Cerebellar cortex (tissue), 1 donor: ENCODE results near the gene SLC13A5.
"Not testable (repeated sequence)": the region's sequence is repeated elsewhere in the genome, so short reads cannot be mapped to it uniquely, and the experiment has no call there.

ENCODE experiments used
- DNase-seq: peaks from one replicate; pipeline ENCODE4 v3.0.0-alpha.2; 2015; ENCODE audit warnings: low spot score

The SLC13A5 gene

DNA sequence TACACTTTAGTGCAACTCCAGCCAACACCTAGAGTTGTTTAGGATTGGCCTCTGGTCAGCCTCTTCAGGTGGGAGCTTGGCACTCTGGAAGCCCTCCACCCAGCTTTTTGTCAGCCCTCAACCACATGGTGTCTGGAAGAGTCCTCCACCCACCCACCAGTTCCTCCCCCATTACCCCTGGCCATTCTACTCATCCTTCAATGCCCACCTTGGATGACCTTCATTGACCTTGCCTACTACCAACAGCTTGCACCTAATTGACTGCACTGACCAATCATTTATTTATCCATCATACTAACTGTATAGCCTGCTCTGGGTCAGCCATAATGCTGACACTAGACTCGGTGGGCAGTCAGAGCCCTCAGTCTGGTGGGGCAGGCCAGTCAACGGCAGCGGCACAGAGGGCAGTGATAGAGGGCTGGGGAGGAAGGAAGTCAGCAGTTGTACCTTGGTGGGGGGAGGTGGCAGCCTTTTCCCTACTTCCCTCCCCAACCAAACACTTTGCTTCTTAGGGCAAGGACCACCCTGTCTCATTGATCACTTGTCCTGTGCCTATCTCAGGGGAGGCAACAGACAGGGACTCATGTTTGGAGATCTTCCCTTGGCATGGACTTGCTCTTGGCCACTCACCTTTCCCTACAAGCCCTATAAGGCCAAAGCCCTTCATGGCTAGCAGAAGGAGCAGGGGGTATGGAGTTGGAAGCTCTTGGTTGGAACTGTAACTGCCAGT, 29.3 kb downstream of the SLC13A5 start:
- no peak for DNase-seq

DNA sequence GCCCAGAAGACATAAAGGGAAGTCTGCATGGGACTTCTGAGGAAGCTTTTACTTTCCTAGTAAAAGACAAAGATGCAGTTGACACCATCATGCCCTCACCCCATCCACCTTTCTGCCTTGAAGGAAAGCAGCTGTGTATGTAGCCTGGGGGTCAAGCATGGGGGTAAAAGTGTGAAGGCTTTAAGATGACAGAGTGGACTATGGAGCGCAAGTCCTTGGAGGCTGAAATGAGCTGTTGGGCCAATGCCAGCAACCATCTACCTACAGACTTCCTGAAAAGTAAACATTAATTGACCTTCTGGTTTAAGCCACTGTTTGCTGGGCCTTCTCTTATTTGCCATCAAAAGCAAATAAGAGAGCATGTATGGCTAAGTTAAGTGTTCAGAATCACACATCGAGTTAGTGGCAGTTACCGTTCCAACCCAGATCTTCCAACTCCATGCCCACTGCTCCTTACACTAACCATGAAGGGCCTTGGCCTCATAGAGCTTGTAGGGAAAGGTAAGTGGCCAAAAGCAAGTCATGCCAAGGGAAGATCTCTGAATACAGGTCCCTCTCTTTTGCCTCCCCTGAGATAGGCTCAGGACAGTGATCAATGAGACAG, 30.0 kb downstream of the SLC13A5 start:
- no peak for DNase-seq

DNA sequence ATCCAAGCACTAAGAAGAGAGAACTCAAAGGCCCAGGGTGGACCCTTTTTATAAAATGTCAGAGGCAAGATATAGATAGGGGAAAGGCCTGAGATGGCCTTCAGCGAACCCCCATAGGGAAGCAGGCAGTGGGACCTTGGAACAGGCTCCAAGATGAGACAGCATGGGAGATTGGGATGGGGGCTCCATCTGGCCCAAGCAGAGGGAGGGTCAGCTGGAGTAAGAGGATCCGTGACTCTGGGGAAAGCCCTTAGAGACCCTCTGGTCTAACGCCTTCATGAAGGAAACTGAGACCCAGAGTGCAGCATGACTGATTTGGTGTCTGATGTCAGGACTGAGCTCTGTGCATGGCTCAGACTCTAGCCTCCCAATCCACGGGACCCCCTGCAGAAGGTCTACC, 30.8 kb downstream of the SLC13A5 start:
- no peak for DNase-seq

DNA sequence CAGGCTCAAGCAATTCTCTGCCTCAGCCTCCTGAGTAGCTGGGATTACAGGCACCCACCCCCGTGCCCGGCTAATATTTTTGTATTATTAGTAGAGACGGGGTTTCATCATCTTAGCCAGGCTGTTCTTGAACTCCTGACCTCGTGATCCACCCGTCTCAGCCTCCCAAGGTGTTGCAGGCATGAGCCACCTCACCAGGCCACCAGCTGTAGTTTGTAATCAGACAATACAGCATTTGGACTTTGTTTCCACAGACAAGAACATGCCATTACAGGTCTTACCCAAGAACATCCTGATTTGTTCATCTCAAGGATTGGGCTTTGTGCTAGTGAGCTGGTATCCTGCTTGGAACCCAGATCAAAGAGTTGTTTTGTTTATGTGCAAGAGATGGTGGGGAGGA, 31.5 kb downstream of the SLC13A5 start:
- DNase-seq = no peak

DNA sequence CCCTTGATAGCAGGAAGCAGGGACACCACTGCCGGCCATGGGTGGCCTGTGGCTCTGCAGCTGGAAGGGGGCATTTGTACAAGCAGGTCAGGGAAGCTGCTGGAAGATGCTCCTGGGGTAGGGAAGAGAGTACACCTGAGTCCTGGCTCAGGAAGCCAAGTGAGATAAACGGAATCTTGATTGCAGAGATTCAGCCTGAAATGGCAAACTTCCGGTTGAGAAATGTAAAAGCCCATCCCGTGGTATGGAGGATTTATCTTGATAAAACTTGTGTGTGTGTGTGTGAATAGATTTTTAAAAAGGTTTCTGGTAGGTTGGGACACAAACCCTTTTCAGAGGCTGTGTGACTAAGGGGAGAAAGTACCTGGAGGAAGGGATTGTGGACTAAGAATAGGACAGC, 32.0 kb downstream of the SLC13A5 start:
- no peak for DNase-seq

- no peak for DNase-seq
These were observed 33.9 kb downstream of the SLC13A5 start for GRCh38 chr17:6679241-6679640.

- no peak for DNase-seq
These were observed 35.2 kb downstream of the SLC13A5 start for GRCh38 chr17:6677946-6678345.

DNA sequence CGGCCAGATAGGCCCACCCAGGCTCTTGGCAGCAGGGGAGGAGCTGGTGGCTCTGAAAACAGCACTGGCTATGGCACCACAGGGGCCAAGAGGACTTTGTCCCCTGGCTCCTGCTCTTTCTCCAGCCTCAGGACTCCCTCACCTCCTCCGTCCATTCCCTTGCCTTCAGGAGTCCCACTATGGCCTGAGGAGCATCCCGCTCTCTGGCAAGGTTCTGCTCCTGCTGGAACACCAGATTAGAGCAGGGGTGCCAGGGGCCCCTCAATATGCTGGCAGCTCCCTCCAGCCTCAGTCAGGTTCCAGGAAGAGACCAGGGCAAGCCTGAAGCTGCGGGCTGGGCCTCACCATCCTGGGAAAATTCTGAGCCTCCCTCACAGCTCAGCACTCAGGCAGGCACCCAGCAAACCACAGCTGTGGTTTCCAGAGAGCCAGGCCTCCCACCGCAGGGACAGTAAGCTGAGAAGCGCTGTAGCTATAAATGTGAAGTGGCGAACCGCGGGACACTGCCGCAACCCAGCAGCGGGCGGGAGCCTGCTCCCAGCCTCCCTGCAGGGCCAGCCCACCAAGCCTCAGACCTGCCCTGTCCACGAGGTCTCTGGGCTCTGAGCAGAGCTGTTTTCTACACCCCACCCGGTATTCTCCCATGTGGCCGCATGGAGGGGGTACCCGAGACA, 35.9 kb downstream of the SLC13A5 start:
- no peak for DNase-seq

GRCh38 chr17:6676802-6677157, 36.4 kb downstream of the SLC13A5 start:
- no peak for DNase-seq

DNA sequence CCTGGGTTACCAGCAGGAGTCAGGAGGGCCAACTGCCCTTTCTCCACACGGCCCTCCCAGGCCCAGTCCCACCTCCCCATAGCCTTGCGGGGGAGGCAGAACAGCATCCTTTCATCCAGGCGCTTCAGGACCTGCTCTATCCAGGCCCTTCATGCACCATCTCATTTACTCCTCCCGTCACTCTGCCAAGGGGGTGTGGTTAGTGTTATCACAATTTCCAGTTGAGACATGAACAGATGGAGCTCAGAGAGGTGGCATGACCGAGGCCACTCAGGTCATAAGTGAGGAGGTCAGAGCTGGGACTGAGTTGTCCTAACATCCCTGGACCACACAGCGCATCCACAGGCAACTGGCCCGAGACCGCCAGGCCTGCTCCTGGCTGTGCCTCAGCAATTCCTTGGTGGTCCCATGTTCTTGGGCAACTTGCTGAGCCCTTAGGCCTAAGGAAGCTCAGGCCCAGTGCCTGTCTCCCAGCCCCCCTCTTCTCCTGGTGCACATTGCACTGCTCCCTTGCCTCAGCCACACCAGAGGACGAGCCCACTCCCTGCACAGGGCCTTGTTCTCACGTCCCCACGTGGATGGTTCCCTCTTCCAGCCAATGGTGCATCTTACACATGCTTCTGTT, 37.9 kb downstream of the SLC13A5 start:
- no peak for DNase-seq

DNA sequence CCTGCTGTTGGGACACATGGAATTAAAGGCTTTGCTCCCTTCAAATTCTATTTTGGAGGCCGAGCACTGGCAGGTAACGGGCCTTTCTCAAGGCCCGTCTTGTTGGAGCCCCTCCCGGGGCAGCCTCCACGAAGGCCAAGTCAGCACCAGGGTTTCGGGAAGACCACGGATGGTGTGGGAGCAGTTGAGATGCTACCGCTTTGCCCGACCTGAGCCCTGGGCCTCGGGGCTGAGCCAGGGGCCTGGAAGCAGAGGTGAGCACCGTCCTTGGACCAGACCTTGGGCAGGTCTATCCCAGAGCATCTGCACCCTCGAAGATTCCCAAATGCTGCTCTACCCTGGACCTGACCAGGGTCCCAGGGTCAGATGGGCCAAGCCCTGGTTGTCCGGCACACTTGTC, 38.6 kb downstream of the SLC13A5 start:
- DNase-seq = no peak

- DNase-seq = no peak
These were observed 41.7 kb downstream of the SLC13A5 start for GRCh38 chr17:6671431-6671830.

- no peak for DNase-seq
These were observed 42.2 kb downstream of the SLC13A5 start for GRCh38 chr17:6670999-6671398.

- DNase-seq = no peak
These were observed 42.6 kb downstream of the SLC13A5 start for GRCh38 chr17:6670571-6670970.

DNA sequence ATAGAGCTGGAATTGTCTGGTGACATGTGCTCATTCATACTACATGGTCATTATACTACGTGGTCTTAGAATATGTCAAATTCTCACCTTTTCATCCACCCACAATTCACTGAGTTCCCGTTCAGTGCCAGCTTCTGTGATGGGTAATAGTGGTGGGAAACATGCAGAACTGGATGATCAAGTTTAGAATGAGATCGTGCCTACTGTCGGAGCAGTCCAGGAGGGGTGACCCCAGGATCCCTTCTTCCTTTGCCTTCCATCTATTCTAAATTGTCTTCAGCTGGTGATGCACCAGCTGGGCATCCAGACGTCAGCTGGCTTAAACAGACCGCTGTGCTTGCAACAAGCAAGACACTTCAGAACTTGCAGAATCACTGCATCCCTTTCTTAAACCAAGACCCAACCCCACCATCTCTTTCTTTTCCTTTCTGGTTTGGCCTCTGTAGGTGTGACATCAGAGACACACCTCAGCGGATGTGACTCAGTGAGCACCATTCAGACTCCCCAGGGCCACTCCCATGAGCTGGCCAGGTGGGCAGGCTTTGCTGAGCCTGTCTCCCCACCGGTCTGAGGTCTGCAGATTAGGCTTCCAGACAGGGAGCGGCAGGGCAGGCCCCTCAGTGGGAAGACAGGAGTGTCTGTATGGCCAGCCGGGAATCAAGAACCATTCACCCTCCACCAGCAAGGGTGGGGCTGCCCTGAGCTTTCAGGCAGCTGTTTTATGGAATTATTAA, 43.5 kb downstream of the SLC13A5 start:
- DNase-seq = no peak

GRCh38 chr17:6668727-6669425, 44.3 kb downstream of the SLC13A5 start:
- no peak for DNase-seq

DNA sequence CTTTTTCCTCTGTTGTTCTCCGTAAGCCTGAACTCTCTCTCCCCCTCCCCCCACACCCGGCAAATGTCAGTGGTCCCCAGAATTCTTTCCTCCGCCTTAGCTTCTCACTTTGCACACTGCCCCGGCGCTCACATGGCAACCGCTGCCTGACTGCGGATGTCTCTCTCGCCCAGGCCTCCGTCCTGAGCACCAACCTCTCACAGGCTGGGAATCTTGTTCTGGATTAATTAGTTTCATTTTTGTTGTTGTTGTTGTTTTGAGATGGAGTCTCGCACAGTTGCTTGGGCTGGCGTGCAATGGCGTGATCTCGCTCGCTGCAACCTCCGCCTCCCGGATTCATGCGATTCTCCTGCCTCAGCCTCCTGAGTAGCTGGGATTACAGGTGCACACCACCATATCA, 45.0 kb downstream of the SLC13A5 start:
- DNase-seq = no peak

DNA sequence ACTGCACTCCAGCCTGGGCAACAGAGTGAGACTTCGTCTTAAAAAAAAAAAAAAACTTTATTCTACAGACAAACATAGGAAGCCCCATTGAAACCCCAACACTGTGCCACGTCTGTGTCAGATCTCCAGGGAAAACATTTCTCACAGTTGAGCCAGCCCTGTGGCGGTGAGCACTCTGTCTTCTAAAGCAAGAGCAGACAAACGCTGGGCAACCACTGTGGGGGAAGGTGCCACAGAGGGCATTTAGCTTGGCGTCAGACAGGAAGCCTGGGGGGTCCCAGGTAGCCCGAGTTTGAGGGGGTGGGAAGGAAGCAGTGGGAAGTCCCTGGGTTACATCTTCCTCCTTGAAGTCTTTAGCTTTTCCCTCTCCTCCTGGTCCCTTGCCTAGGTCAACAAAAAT, 45.7 kb downstream of the SLC13A5 start:
- DNase-seq = no peak

- DNase-seq = no peak
These were observed 46.6 kb downstream of the SLC13A5 start for GRCh38 chr17:6666557-6666956.

GRCh38 chr17:6666077-6666521, 47.1 kb downstream of the SLC13A5 start:
- peak; percentile 88 for DNase-seq

GRCh38 chr17:6663200-6663599, 50.0 kb downstream of the SLC13A5 start:
- not testable (repeated sequence) for DNase-seq

DNA sequence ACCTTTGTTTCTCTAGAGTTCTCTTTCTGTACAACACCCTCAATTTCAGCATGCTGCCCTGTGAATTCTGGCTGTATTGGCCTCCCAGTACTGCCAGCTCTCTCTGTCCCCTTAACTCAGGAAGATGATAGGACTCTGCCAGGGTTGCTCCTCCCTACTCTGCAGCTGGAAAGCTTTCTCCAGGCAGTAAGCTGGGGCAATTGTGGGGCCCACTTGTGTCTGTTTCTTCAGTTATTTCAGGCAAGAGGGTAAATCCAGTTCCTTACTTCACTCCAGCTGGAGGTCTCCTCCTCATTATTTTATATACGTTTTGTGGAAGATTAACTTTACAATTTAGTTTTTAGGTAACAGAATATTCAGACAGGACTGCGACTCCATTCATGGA, 51.7 kb downstream of the SLC13A5 start:
- DNase-seq = no peak
